ENCODE data around the gene RANBP17. TPM values are rescaled to one million over a fixed set of nuclear protein-coding genes. Genes with fewer than 3 reads are reported as not detected.

Gene RANBP17
- total RNA-seq, 1 donor from 2014 or later = 49.7 TPM

DNA sequence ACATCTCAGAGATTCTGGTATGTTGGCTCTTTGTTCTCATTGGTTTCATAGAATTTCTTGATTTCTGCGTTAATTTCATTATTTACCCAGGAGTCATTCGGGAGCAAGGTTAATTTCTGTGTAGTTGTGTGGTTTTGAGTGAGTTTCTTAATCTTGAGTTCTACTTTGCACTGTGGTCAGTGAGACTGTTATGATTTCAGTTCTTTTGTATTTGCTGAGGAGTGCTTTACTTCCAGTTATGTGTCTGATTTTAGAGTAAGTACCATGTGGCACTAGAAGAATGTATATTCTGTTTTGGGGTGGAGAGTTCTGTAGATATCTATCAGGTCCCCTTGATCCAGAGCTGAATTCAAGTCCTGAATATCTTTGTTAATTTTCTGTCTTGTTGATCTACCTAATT lies 12.2 kb downstream of the RANBP17 start:
- Histone ChIP-seq H3K27ac (no peak overlapping the region), H3K4me1 (no peaks in the 10 kb centered on the region), H3K36me3 (no peaks in the 10 kb centered on the region), H3K9me3 (ENCODE audit: low read depth) (no peaks in the 10 kb centered on the region), H3K79me2 (ENCODE audit: low read depth) (peaks cover 87% of the 10 kb centered on the region), H3F3A (ENCODE audit: low read depth) (no peaks in the 10 kb centered on the region), H3K4me3 (no peak overlapping the region), H3K4me2 (no peak overlapping the region), H3K9ac (no peak overlapping the region), H3K27me3 (no peaks in the 10 kb centered on the region), H2AFZ (replicated peaks) (no peak overlapping the region), H4K20me1 (ENCODE audit: low read depth) (no peaks in the 10 kb centered on the region)
- H3K27me3 Mint-ChIP-seq (ENCODE audit: insufficient read depth, low read depth) = peaks cover 2% of the 10 kb centered on the region
- H3K4me1 Mint-ChIP-seq = no peaks in the 10 kb centered on the region
- no peak for DNase-seq (ENCODE audit: low spot score)
- no peak for TF ChIP-seq EZH2 (IDR thresholded peaks at IDR 0.05)
- TF ChIP-seq EZH2phosphoT487 (IDR thresholded peaks at IDR 0.05) = no peak
- TF ChIP-seq, protein P1, sequence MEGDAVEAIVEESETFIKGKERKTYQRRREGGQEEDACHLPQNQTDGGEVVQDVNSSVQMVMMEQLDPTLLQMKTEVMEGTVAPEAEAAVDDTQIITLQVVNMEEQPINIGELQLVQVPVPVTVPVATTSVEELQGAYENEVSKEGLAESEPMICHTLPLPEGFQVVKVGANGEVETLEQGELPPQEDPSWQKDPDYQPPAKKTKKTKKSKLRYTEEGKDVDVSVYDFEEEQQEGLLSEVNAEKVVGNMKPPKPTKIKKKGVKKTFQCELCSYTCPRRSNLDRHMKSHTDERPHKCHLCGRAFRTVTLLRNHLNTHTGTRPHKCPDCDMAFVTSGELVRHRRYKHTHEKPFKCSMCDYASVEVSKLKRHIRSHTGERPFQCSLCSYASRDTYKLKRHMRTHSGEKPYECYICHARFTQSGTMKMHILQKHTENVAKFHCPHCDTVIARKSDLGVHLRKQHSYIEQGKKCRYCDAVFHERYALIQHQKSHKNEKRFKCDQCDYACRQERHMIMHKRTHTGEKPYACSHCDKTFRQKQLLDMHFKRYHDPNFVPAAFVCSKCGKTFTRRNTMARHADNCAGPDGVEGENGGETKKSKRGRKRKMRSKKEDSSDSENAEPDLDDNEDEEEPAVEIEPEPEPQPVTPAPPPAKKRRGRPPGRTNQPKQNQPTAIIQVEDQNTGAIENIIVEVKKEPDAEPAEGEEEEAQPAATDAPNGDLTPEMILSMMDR (IDR thresholded peaks at IDR 0.05) = no peak
- H3K36me3 Mint-ChIP-seq = peaks cover 41% of the 10 kb centered on the region
- no peak overlapping the region for H3K27ac Mint-ChIP-seq
- H3K4me3 Mint-ChIP-seq = no peak overlapping the region
- H3K9me3 Mint-ChIP-seq = peaks cover 57% of the 10 kb centered on the region

DNA sequence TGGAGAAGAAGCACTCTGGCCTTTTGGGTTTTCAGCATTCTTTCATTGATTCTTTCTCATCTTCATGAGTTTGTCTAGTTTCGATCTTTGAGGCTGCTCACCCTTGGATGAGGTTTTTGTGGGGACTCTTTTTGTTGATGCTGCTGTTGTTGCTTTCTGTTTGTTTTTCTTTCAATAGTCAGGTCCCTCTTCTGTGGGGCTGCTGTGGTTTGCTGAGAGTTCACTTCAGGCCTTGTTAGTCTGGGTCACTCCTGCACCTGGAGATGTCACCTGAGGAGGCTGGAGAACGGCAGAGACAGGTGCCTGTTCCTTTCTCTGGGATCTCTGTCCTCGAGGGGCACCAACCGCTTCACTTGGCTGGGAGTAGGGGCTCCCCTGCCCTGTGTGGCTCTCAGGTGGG lies 14.0 kb downstream of the RANBP17 start:
- TF ChIP-seq EZH2 (IDR thresholded peaks at IDR 0.05) (no peak), EZH2phosphoT487 (IDR thresholded peaks at IDR 0.05) (no peak)
- TF ChIP-seq, protein P1 (IDR thresholded peaks at IDR 0.05) = no peak
- Histone ChIP-seq H3K79me2 (ENCODE audit: low read depth) (peaks cover 69% of the 10 kb centered on the region), H3K9me3 (ENCODE audit: low read depth) (no peaks in the 10 kb centered on the region), H3K27ac (no peak overlapping the region), H3K4me1 (no peaks in the 10 kb centered on the region), H3K36me3 (no peaks in the 10 kb centered on the region), H3K4me3 (no peak overlapping the region), H2AFZ (replicated peaks) (no peak overlapping the region), H3K27me3 (no peaks in the 10 kb centered on the region), H4K20me1 (ENCODE audit: low read depth) (no peaks in the 10 kb centered on the region), H3F3A (ENCODE audit: low read depth) (no peaks in the 10 kb centered on the region), H3K4me2 (no peak overlapping the region), H3K9ac (no peak overlapping the region)
- Mint-ChIP-seq H3K27me3 (ENCODE audit: insufficient read depth, low read depth) (peaks cover 2% of the 10 kb centered on the region), H3K4me1 (no peaks in the 10 kb centered on the region), H3K36me3 (peaks cover 35% of the 10 kb centered on the region), H3K4me3 (no peak overlapping the region), H3K9me3 (peaks cover 48% of the 10 kb centered on the region), H3K27ac (no peak overlapping the region)
- no peak for DNase-seq (ENCODE audit: low spot score)

DNA sequence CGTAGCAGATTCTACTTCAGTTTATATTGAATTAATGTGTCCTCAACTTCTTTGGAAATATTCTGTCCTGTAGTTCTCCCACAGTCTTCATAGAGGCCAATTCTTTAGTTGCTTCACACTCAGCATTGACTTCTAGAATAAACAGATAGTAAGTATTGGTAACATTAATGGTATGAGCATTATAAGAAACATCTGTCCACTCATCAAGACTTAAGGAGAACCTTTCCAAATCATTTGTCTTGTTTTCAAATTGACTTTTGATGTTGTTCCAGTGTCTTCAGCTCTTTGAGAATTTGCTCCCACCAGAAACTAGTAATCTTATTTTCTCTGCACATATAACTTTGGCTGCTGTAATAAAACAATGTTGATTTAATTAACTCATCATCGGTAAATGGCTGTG lies 18.3 kb downstream of the RANBP17 start:
- H3K4me3 ChIP-seq = no peak overlapping the region
- H2AFZ ChIP-seq (replicated peaks) = no peak overlapping the region
- no peak for DNase-seq (ENCODE audit: low spot score)
- H3K27me3 ChIP-seq = no peaks in the 10 kb centered on the region
- H3K79me2 ChIP-seq (ENCODE audit: low read depth) = peaks cover 27% of the 10 kb centered on the region
- Mint-ChIP-seq H3K27me3 (ENCODE audit: insufficient read depth, low read depth) (no peaks in the 10 kb centered on the region), H3K27ac (no peak overlapping the region), H3K36me3 (peaks cover 36% of the 10 kb centered on the region), H3K4me3 (no peak overlapping the region), H3K4me1 (no peaks in the 10 kb centered on the region), H3K9me3 (peaks cover 11% of the 10 kb centered on the region)
- H3K4me2 ChIP-seq = no peak overlapping the region
- no peak overlapping the region for H3K27ac ChIP-seq
- H3K9ac ChIP-seq = no peak overlapping the region
- TF ChIP-seq EZH2phosphoT487 (IDR thresholded peaks at IDR 0.05) (no peak), EZH2 (IDR thresholded peaks at IDR 0.05) (no peak)
- TF ChIP-seq, protein P1 (IDR thresholded peaks at IDR 0.05) = no peak
- H3K4me1 ChIP-seq = no peaks in the 10 kb centered on the region
- no peaks in the 10 kb centered on the region for H4K20me1 ChIP-seq (ENCODE audit: low read depth)
- H3F3A ChIP-seq (ENCODE audit: low read depth) = no peaks in the 10 kb centered on the region
- H3K9me3 ChIP-seq (ENCODE audit: low read depth) = no peaks in the 10 kb centered on the region
- H3K36me3 ChIP-seq = no peaks in the 10 kb centered on the region
